Astrocyte of the cerebellum (primary cell): ENCODE results near the gene GINS1.

Experiments
- DNase-seq: peaks from one replicate; pipeline ENCODE4 v3.0.0-alpha.2; 2011; ENCODE audit warnings: low read depth
- H3K4me3 ChIP-seq: 2 replicates; pipeline ENCODE4 v1.5.1; 2011; ENCODE audit warnings: mild to moderate bottlenecking, low read depth, low read length, moderate library complexity
- in situ Hi-C: cut with HindIII; loops from 2 replicates; pipeline ENCODE4 v1.10.0; 2017; ENCODE audit warnings: low sequenced_read_pairs
- TF ChIP-seq, protein P1 (sequence below): IDR thresholded peaks from 2 replicates; pipeline ENCODE4 v1.5.1; 2012; ENCODE audit warnings: low read length, low read depth, moderate library complexity, mild to moderate bottlenecking; ENCODE audit errors: missing control alignments

Gene GINS1

DNA sequence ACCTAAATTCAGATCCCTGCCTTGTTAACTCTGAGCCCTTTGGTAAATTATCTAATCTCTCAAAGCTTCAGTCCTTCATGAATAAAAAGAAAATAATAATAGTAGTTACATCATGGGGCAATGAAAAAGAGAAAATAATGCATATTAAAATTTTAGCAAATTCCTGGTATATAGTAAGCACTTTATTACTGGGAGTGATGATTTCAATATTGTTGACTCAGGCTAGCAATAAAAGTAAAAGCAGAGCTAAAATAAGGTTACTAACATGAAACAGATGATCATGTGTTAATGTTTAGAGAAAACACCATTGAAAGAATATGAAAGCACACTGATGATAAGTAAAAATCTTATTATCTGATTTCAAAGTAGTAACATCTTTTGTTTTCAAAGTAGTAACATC is 13.6 kb downstream of the GINS1 start:
- no peak overlapping the region for H3K4me3 ChIP-seq
- no peak for DNase-seq
- in situ Hi-C loops: no loop called here
- TF ChIP-seq, protein P1, sequence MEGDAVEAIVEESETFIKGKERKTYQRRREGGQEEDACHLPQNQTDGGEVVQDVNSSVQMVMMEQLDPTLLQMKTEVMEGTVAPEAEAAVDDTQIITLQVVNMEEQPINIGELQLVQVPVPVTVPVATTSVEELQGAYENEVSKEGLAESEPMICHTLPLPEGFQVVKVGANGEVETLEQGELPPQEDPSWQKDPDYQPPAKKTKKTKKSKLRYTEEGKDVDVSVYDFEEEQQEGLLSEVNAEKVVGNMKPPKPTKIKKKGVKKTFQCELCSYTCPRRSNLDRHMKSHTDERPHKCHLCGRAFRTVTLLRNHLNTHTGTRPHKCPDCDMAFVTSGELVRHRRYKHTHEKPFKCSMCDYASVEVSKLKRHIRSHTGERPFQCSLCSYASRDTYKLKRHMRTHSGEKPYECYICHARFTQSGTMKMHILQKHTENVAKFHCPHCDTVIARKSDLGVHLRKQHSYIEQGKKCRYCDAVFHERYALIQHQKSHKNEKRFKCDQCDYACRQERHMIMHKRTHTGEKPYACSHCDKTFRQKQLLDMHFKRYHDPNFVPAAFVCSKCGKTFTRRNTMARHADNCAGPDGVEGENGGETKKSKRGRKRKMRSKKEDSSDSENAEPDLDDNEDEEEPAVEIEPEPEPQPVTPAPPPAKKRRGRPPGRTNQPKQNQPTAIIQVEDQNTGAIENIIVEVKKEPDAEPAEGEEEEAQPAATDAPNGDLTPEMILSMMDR: no peak

DNA sequence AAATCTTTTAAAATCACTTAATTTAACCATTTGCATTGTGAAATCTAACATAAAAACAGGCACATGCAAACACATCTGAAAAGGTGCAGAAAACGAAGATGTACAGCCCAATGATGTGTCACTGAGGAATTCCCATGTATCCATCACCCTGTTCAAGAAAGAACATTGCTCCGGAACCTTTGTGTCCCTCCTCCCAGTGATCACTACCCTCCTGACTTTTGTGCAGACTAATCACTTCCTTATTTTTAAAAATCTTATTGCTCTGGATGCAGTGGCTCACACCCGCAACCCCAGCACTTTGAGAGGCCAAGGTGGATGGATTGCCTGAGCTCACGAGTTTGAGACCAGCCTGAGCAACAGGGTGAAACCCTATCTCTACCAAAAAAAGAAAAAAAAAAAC is 14.6 kb downstream of the GINS1 start:
- in situ Hi-C loops: no loop called here
- TF ChIP-seq, protein P1: no peak

DNA sequence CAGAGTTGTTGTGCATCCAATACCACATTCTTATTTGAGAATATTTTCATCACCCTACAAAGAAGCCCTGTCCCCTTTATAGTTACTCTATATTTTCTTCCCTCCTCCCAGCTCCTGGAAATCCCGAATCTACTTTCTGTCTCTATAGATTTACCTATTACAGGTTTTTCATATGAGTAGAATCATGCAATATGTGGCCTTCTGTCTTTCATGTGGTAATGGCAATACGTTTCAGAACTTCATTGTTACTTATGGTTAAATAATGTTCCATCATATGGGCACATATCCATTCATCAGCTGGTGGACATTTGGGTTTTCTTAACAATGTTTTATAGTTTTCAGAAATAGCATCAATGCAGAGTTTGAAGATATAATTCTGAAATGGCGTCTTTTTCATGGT is 17.1 kb downstream of the GINS1 start:
- H3K4me3 ChIP-seq: no peak overlapping the region
- TF ChIP-seq, protein P1: no peak
- DNase-seq: no peak
- in situ Hi-C loops: no loop called here

More for the DNA sequence above, 14.6 kb downstream of the GINS1 start:
- no peak for DNase-seq
- H3K4me3 ChIP-seq: no peak overlapping the region

DNA sequence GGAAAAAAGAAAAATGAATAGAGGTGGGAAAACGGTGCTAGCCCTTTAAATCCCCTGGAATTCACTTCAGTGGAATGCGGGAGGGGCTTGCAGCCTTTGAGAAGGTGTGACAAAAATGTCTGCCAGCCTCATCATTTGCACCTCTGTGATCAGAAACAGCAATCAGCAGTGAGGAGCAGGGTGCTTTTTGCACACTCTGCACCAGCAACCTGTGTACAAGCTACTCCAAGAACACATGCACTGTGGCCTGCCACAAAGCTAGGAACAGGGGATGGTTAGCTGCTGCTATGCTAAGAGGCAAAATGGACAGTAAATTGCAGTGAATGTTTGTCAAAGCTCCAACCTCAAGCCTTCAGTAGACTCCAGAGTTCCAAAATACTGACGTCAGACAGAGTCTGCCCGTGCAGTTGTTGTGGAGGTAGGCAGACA is 29.7 kb downstream of the GINS1 start:
- no peak for DNase-seq
- in situ Hi-C loops: no loop called here
- TF ChIP-seq, protein P1: no peak
- no peak overlapping the region for H3K4me3 ChIP-seq

DNA sequence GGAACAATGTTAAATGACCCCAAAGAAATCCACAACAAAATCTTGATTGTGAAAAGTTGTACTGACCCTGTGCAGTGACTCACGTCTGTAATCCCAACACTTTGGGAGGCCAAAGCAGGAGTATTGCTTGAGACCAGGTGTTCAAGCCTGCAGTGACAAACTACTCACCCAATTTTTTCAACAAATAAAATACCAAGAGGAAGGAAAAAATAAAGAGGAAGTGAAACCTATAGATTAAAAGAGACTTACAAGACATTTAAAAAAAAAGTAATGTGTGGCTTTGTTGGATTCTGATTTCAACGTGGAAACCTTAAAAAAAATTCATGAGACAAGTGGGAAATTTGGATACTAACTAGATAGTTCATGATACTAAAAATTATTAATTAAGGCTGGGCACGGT is 31.9 kb downstream of the GINS1 start:
- DNase-seq: no peak
- no peak overlapping the region for H3K4me3 ChIP-seq
- TF ChIP-seq, protein P1: no peak
- in situ Hi-C loops: no loop called here

DNA sequence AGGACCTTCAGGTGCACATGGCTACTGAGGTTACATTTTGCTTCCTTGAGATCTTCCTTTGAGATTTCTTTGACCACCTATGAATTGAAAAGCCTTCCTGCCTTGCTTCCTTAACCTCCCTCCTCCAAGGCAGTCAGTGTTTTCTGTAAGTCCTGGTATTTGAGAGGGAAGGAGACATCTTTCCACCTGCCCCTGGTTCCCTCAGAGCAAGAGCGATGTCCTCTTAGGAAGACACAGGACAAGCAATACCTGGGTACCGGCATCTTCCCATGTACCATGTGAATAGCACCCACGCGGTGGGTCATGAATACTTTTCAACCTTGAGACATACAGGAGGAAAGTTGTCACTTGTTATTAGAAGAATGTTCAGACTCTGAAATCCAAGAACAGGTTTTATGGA is 37.1 kb downstream of the GINS1 start:
- no peak for DNase-seq
- TF ChIP-seq, protein P1: no peak
- in situ Hi-C loops: no loop called here
- H3K4me3 ChIP-seq: no peak overlapping the region

DNA sequence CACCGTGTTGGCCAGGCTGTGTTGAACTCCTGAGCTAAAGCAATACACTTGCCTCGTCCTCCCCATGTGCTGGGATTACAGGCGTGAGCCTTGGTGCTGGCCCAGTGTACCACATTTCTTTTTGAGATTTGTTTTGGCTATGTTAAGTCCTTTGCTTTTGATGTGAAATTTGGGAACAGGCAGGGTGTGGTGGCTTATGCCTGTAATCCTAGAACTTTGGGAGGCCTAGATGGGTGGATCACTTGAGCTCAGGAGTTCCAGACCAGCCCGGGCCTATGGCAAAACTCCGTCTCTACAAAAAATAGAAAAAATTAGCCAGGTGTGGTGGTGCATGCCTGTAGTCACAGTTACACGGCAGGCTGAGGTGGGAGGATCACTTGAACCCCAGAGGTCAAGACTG is 40.2 kb downstream of the GINS1 start:
- TF ChIP-seq, protein P1: no peak
- DNase-seq: no peak
- H3K4me3 ChIP-seq: no peak overlapping the region
- in situ Hi-C loops: no loop called here
